OCI-LY3 (cell line): ENCODE measurements around the gene RNASE2.
"Not testable (repeated sequence)": the region's sequence is repeated elsewhere in the genome, so short reads cannot be mapped to it uniquely, and the experiment has no call there.

Source experiments
- H2AFZ ChIP-seq: fragments of 200-600, 300-600 bp; shearing (Covaris generic); 2 replicates; pipeline ENCODE4 v1.6.0; 2014; ENCODE audit warnings: antibody characterized with exemption, low read depth, low read length
- H3K27ac ChIP-seq: fragments of 200-600, 300-600 bp; sonication (generic); 2 replicates; pipeline ENCODE4 v1.5.1; 2014; ENCODE audit warnings: mild to moderate bottlenecking, low read length, moderate library complexity, mixed read lengths
- H3K27me3 ChIP-seq: fragments of 200-600, 300-600 bp; sonication (generic); 2 replicates; pipeline ENCODE4 v1.6.1; 2014; ENCODE audit warnings: low read depth, low read length, mixed read lengths
- H3K36me3 ChIP-seq: fragments of 200-600, 300-600 bp; sonication (generic); replicated peaks from 2 replicates; pipeline ENCODE3; 2014; ENCODE audit warnings: low read depth, low read length, mixed read lengths
- H3K4me1 ChIP-seq: fragments of 300-600, 200-600 bp; sonication (generic); 2 replicates; pipeline ENCODE4 v1.6.1; 2014; ENCODE audit warnings: low read length, mixed read lengths
- H3K4me2 ChIP-seq: fragments of 200-600, 300-600 bp; sonication (generic); 2 replicates; pipeline ENCODE4 v1.6.1; 2014; ENCODE audit warnings: low read length, mixed read lengths
- H3K4me3 ChIP-seq: fragments of 300-600, 200-600 bp; sonication (generic); 2 replicates; pipeline ENCODE4 v1.5.1; 2014; ENCODE audit warnings: antibody characterized with exemption, mild to moderate bottlenecking, low read length, moderate library complexity
- H3K79me2 ChIP-seq: fragments of 300-600, 200-600 bp; shearing (Covaris generic); 2 replicates; pipeline ENCODE4 v1.6.1; 2014; ENCODE audit warnings: mild to moderate bottlenecking, low read length, mixed read lengths
- H3K9ac ChIP-seq: fragments of 300-600, 200-600 bp; shearing (Covaris generic); 2 replicates; pipeline ENCODE4 v1.6.0; 2014; ENCODE audit warnings: mild to moderate bottlenecking, low read length, moderate library complexity
- H3K9me3 ChIP-seq: fragments of 200-600, 300-600 bp; shearing (Covaris generic); 2 replicates; pipeline ENCODE4 v1.6.1; 2014; ENCODE audit warnings: low read length, mixed read lengths; ENCODE audit not compliant: insufficient read depth
- H4K20me1 ChIP-seq: fragments of 200-600, 300-600 bp; sonication (generic); 2 replicates; pipeline ENCODE4 v1.6.1; 2016; ENCODE audit warnings: low read length, mixed read lengths; ENCODE audit not compliant: insufficient read depth
- EZH2phosphoT487 ChIP-seq: fragments of 200-600 bp; shearing (Covaris generic); IDR thresholded peaks from 2 replicates; pipeline ENCODE4 v1.6.1; 2018; ENCODE audit warnings: antibody characterized with exemption, mixed run types, low read depth
- TF ChIP-seq, protein P1 (sequence below): fragments of 200-600, 300-600 bp; sonication (generic); IDR thresholded peaks from 2 replicates; pipeline ENCODE4 v1.5.1; 2014; ENCODE audit warnings: antibody characterized with exemption, low read length, low read depth

RNASE2 gene

DNA sequence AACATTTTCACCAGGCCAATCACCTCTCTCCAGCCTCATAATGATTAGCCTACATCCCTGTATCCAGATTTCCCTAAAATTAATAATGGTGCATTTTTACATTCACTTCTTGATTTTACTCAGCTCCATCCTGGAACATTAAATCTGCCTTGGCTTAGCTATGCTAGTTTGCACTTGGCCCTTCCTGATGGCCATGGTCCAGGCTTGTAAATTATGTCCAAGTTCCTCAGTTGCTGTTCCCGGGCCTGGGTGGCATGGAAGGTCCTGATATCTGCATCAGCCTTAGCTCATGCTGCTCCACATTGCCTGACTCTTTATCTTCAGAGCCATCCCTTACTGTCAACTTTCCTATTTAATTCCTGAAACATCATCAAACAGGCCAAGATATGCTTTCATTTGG is 23.4 kb downstream of the RNASE2 start:
- Histone ChIP-seq H3K9ac (no peak overlapping the region), H3K4me2 (no peak overlapping the region), H3K36me3 (no peaks in the 10 kb centered on the region), H3K4me1 (no peaks in the 10 kb centered on the region), H3K4me3 (no peak overlapping the region), H3K27me3 (peaks cover 6% of the 10 kb centered on the region), H3K9me3 (no peaks in the 10 kb centered on the region), H3K79me2 (no peaks in the 10 kb centered on the region), H3K27ac (no peak overlapping the region), H2AFZ (no peak overlapping the region), H4K20me1 (no peaks in the 10 kb centered on the region)
- TF ChIP-seq EZH2phosphoT487, result no peak
- TF ChIP-seq, protein P1, sequence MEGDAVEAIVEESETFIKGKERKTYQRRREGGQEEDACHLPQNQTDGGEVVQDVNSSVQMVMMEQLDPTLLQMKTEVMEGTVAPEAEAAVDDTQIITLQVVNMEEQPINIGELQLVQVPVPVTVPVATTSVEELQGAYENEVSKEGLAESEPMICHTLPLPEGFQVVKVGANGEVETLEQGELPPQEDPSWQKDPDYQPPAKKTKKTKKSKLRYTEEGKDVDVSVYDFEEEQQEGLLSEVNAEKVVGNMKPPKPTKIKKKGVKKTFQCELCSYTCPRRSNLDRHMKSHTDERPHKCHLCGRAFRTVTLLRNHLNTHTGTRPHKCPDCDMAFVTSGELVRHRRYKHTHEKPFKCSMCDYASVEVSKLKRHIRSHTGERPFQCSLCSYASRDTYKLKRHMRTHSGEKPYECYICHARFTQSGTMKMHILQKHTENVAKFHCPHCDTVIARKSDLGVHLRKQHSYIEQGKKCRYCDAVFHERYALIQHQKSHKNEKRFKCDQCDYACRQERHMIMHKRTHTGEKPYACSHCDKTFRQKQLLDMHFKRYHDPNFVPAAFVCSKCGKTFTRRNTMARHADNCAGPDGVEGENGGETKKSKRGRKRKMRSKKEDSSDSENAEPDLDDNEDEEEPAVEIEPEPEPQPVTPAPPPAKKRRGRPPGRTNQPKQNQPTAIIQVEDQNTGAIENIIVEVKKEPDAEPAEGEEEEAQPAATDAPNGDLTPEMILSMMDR, result no peak

DNA sequence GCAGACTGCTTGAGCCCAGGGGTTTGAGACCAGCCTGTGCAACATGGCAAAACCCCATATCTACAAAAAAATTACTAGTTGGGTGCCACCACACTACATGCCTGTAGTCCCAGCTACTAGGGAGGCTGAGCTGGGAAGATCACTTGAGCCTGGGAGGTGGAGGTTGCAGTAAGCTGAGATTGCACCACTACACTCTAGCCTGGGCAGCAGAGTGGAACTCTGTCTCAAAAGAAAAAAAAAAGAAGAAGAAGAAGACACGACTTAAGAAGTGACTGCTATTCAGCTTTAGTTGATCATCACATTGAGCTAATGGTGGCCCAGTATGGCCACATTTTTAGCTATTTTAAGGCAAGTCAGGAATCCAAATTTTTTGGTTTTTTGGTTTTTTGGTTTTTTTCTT is 25.6 kb downstream of the RNASE2 start:
- H3K9me3 ChIP-seq, result no peaks in the 10 kb centered on the region
- H3K4me3 ChIP-seq, result no peak overlapping the region
- no peaks in the 10 kb centered on the region for H3K4me1 ChIP-seq
- H3K4me2 ChIP-seq, result no peak overlapping the region
- H3K27ac ChIP-seq, result no peak overlapping the region
- H3K36me3 ChIP-seq, result no peaks in the 10 kb centered on the region
- TF ChIP-seq, protein P1, result no peak
- TF ChIP-seq EZH2phosphoT487, result no peak
- no peak overlapping the region for H3K9ac ChIP-seq
- peaks cover 6% of the 10 kb centered on the region for H3K27me3 ChIP-seq
- no peak overlapping the region for H2AFZ ChIP-seq
- H4K20me1 ChIP-seq, result no peaks in the 10 kb centered on the region
- no peaks in the 10 kb centered on the region for H3K79me2 ChIP-seq

DNA sequence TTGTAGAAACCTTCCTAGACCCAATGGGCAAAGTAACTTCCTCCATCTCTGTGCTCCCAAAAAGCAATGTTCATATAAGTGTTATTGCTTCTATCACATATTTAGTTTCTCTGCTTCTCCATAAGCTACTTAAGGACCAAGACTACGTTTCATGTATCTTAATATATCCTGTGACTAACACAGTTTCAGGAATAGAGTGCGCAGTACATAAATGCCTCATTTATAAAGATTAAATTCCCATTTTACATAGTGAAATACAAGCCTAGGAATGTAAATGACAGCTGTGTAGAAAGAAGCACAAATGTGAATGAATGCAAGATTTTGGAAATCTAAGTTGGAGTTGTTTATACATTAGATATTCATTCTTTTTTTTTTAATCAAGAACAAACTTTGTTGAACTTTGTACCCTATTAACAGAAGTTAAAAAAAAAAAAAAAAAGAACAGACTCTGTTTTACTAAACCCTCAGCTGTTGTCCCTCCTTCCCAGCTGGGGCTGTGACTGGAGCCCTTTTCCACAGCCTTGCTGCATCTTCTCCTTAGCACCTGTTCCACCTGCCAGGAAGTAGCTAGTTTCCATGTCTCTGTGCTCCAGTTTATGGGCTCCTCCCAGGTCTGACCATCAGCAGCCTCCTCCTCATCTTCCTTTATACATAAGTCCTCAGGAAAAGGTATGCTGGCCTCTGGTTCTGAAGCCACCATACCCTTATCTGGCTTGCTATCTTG is 27.5 kb downstream of the RNASE2 start:
- Histone ChIP-seq H3K27ac (no peak overlapping the region), H4K20me1 (no peaks in the 10 kb centered on the region), H2AFZ (no peak overlapping the region), H3K4me1 (no peaks in the 10 kb centered on the region; the same call in 1 of the 2 replicates), H3K4me3 (no peak overlapping the region), H3K27me3 (peaks cover 6% of the 10 kb centered on the region), H3K9ac (no peak overlapping the region), H3K79me2 (no peaks in the 10 kb centered on the region), H3K36me3 (no peaks in the 10 kb centered on the region), H3K4me2 (no peak overlapping the region), H3K9me3 (no peaks in the 10 kb centered on the region)
- TF ChIP-seq, protein P1, result no peak

DNA sequence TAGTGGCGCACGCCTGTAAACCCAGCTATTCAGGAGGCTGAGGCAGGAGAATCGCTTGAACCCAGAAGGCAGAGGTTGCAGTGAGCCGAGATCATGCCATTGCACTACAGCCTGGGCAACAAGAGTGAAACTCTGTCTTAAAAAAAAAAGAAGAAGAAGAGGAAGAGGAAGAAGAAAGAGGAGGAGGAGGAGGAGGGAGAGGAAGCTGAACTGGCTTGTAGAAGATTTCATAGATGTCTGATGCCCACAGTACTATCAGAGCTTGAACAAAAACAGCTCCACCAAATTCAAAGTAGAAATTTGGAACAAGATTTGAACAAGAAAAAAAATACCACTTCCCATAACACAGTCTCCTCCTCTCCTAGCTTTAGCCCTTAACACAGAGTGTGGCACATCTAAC is 30.4 kb downstream of the RNASE2 start:
- H4K20me1 ChIP-seq, H3K36me3 ChIP-seq, H2AFZ ChIP-seq, H3K27me3 ChIP-seq, H3K79me2 ChIP-seq, H3K4me2 ChIP-seq, H3K4me1 ChIP-seq, H3K9ac ChIP-seq, H3K9me3 ChIP-seq, H3K4me3 ChIP-seq, H3K27ac ChIP-seq: not testable (repeated sequence)
